Measurements from ENCODE around the gene PSMA7.

Gene PSMA7

DNA sequence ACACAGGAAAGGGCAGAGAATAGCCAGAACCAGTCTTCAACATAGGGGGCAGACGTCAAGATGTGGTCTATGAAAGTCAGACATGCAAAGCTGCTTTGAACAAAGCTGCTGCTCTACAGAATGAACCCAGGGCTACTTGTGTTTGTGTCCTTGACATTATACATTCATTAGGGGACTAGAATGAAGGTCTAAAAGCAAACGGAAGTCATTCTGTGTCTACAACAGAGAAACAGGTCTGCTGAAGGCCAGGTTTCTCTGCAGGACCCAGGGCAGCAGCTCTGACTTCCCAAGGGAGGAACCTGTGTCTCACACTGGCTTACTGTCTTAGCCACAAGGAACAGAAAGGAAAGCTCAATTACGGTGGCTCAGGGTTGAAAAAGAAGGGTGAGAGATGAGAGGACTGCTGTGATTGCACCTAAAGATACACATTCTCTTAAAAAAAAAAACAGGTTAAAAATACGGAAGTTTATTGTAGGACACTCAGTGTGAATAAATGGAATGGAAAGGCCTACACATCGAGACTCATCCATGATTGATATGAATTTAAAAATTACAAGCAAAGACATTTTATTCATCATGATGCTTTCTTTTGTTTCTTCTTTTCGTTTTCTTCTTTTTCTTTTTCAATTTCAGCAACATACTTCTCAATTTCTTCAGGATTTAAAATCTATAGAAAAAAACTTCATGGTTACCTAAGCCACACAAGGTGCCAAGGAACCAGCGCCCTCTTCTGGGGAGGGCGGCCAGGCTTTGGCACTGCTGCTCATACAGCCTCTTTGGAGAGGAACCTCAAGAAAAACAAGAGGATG lies 6.7 kb downstream of the PSMA7 start:
- DNase-seq (ENCODE audit: low read depth): no peak

DNA sequence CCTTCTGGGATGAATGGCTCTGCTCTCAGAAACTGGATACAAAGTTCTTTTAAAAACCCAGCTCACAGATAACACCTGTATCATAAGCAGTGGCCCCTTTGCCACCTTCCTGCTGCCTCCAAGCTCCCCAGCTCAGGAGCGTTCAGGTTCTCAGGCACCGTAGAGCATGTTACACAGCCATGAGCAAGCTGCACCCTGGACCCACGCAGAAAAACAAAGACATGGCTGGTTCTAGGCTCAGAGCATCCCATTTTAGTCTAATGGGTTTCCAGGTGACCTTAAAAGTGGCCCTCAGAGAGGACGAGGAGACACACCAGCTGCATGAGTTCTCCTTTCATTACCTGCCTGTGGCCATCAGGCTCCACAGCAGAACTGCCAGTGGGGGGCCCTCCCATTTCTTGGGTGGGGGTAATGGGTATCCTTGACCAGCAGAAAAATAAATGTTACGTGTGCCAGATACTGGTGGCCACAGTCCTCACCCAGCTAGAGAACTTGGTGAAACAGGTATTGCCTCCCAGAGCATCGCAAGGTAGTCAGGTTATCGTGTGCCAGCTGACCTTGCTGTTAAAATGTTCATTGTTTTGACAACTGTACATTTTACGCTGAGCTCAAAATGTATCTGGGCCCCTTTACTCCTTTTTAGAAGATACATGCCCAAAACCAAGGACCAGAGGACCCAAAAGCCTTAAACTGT lies 7.5 kb downstream of the PSMA7 start:
- no peak for DNase-seq (ENCODE audit: low read depth)

DNA sequence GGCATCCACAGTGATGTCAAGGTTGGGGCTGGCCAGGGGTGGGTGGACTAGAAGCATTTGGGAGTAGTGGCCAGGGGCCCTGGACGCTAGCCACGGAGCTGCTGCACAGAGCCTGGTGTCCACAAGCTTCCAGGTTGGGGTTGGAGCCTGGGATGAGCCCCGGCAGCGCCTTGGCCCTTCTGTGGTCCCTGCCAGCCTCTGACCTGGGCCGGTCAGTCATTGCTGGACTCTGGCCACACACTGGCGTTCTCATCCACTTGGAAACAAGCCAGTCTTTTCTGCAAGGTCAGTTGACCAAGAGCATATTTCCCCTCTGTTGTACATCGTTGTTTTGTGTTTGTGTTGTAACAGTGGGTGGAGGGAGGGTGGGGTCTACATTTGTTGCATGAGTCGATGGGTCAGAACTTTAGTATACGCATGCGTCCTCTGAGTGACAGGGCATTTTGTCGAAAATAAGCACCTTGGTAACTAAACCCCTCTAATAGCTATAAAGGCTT lies 8.4 kb downstream of the PSMA7 start:
- no peak for DNase-seq (ENCODE audit: low read depth)

DNA sequence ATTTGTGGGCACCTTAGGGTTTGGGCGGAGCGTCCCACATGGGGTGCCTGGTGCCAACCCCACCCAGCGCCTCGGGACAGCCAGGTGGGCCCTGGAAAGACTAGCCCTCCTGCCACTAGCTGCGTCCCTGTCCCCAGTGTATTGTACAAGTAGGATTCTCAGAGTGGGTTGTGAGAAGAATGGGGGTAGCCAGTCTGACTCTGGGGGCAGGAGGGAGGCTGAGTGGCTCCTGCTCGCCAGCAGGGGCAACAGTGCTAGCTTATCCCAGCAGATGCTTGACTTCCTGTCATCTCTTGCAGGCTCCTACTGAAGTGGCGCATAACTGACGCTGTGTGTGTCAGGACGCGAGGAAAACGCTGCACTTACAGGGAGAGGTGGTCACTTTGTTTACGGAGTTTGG lies 9.3 kb downstream of the PSMA7 start:
- no peak for DNase-seq (ENCODE audit: low read depth)

DNA sequence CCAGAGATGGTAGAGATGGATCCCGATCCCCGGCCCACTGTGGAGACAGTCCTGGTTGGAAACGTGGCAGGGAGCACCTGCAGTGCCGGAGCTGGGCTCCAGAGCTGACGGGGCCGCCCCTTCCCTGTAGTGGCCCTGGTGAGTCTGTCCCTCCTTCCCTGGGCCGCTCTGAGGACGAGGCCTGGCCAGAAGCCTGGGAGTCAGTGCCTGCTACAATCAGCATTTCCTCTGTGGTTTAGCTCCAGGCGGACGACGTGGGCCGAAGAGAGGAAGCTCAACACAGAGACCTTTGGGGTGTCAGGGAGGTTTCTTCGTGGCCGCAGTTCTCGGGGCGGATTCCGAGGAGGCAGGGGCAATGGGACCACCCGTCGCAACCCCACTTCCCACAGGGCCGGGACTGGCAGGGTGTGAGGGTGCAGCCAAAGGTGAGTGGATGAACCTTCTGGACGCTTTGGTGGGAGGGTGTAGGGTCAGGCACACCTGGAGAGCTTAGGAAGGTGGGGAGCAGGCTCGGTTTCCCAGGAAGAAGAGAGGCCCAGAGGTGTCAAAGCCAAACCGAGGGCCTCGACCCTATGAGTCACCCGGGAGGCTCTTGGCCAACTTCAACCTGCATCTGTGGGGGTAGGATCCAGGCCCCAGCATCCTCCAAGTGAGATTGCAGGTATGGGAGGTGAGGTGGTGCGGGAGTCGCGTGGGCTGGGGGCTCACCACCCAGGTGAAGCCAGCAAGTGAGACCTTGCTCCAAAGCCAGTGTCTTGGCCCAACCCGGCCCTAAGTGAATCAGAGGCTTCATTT lies 9.9 kb downstream of the PSMA7 start:
- DNase-seq (ENCODE audit: low read depth): no peak

DNA sequence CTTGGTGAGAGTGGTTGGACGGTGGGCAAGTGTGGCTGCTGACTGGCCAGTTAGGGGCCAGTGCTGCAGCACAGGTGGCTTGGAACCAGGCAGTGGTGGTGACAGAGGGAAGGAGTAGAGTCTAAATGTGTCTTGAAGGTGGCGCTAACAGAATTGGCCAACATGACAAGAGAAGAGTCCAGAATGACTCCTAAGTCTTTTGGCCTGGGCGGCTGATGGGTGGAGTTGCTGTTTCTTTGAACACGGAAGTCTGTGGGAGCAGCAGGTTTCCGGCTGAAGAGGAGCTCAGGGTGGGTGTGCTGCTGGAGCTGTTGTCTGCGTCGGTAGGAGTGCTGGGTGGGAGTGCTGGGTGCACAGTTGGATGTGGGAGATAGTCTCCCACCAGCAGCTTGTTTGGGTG lies 10.8 kb downstream of the PSMA7 start:
- DNase-seq (ENCODE audit: low read depth): no peak

DNA sequence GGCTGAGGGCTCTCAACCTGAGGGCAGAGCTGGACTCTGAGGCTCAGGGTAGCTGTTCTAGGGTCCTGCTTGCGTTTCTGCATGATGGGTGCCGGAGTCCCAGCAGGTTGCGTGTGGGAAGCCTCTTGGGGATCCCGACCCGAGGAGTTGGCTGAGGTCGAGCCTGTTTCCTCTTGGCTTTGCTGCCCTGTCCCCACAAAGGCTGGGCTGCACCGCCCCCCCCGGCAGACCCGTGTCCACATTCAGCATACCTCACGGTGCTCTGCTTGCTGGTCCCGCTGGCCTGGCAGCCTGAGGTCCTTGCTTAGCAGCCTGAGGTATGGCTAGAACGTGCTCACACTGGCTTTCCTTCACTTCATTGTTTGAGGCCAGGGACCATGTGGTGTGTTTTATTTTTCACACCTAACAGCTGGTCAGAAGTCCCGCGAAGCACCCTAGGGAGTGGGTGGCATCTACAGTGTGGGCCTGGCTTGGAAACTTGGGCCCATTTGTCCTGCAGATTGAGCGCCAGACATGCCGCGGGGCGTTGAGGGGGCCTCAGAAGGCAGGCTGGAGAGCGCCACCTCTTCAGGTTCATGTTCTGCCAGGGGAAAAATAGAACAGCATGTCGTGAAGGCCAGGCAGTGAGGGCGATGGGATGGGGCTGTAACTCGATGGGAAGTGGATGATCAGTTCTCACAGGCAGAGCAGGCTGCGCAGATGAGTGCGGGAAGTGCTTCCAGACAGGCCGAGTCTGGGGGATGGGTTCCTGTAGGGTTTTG lies 11.5 kb downstream of the PSMA7 start:
- no peak for DNase-seq (ENCODE audit: low read depth)

DNA sequence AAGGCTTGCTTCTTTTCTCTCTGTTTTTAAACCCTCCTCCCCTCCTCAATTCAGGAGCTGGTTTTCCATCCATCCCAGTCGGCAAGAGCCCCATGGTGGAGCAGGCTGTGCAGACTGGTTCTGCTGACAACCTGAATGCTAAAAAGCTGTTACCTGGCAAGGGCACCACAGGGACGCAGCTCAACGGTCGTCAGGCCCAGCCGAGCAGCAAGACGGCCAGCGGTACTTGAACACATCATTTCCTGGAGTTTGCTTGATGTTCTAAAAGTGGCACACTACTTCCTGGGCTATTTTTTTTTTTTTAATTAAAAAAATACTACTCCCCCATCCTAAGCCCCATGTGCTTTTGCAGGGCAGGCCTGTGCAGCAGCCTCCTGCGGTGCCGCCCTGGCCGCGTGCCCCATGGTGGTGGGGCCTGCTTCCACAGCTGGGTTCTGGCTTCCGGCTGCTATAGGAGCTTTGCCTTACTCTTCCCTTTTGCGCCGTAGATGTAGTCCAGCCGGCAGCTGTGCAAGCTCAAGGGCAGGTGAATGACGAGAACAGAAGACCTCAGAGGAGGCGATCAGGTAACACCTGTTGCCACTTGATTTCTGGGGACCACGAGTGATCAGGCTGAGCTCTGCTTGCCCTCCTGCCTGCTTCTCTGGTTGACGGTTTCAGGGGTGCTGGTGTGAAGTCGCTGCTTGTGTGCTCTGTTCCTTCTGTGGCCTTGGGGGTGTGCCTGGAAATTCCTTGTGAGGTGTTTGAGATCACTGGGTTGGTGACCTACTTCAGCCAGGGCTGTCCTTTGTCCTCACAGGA lies 13.3 kb downstream of the PSMA7 start:
- DNase-seq (ENCODE audit: low read depth): no peak

DNA sequence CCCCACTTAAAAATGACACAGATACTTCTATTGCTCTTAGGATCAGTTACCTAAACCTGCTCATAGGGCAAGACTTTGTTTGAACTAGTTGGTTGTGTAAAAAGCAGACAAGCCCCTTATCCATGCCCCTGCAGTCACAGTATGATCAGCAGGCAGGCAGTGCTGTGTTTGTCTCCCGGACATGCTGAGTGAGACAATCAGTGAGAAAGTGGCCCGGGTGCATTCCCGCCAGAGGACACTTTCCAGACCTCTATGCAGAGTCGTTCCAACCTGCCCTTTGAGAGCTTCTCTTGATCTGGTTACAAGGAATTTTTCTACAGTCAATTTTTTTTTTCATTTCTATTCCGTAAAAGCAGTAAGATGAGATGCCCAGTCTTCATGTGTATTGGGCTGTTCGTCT lies 14.7 kb downstream of the PSMA7 start:
- DNase-seq (ENCODE audit: low read depth): no peak

DNA sequence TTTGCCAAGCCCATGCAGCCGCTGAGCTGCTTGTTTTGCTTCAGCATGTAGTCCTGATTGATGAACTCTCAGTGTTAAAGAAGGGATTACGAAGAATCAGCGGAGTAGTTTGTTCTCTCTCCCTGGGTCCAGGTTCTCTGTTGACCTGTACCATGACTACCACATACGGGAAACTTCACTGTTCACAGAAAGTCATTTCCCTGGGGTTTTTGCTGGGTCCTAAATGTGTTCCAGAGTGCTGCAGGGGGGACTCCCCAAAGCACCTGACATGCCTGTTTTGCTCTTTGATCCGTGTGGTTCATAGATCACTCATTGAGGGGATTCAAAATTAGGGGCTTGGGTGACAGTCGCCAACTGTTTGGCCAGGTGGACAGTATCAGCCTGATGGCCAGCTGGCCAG lies 15.4 kb downstream of the PSMA7 start:
- no peak for DNase-seq (ENCODE audit: low read depth)

DNA sequence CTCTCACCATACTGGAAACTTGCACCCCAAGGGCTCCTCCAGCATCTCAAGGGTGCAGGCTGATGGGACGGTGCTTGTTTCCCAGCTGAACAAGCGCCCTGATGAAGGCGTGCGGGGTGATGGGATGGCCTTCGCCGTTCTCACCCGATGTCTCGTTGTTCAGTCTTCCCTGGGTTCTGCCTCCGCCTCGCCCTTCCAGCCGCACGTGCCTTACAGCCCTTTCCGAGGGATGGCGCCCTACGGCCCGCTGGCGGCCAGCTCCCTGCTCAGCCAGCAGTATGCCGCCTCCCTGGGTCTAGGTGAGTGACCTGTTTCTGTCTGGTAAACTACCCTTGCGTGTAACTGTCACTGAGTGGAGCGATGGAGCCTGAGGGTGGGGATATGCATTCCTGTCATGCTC lies 17.1 kb downstream of the PSMA7 start:
- no peak for DNase-seq (ENCODE audit: low read depth)

DNA sequence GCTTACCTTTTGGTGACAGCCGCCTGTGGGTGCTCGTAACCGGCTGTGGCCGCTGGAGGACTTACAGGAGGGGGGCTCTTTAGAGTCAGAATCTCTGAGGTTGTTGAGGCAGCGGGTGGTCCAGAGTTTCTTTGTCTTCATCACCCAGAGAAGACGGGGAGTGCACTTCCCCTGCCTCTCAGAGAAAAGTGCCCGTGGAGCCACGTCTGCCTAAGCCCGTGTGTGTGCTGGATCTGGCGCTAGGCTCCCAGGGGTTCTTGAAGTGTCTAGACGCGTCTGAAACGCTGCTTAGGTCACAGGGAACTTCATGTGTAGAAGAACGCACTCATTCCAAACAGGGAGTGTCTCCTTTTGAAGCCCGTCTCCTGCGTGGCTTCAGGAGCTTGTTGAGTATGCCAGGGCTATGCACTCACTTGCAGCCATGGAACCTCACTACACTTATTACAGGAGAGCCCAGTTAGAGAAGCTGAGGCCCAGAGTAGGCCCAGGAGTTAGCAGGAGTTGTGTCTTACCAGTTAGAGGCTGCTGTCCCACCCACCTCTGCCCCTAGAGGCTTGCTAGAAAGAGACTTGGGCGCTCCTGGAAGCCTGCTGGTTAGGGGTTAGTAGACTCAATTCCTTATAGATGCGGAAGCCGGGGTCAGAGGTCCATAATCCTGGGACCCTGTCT lies 19.6 kb downstream of the PSMA7 start:
- DNase-seq (ENCODE audit: low read depth): no peak

DNA sequence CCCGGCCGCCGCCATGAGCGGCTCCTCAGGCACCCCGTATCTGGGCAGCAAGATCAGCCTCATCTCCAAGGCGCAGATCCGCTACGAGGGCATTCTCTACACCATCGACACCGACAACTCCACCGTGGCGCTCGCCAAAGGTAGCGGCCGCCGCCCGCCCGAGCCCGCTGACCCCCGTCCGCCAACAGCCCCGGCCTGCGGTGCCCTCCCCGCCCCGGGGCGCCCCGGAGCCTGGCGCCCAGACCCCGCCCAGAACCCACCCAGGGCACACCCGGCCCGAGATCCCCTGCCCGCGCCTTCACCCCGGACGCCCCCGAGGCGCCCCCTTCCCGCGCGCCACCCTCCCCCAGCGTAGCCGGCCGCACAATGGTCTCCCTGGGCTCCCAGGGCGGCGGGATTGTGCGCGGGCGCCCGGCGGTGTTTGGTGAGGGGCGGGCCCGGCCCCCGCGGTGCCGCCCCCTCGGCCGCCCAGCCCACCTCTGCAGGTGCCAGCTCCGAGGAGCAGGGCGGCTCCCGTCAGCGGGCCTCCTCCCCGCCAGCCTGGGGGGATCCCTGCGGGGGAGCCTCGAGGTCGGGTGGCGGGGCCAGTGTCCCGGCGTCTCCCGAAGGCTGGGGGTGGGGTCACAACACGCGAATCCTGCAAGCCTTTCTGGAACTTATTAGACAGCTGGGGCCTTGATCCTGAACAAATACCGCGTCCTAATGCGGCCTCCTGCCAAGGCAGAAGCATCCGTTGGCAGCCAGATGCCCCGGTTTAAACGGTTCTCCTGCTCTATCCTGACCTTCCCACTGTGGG lies 20.3 kb downstream of the PSMA7 start:
- DNase-seq (ENCODE audit: low read depth): no peak

DNA sequence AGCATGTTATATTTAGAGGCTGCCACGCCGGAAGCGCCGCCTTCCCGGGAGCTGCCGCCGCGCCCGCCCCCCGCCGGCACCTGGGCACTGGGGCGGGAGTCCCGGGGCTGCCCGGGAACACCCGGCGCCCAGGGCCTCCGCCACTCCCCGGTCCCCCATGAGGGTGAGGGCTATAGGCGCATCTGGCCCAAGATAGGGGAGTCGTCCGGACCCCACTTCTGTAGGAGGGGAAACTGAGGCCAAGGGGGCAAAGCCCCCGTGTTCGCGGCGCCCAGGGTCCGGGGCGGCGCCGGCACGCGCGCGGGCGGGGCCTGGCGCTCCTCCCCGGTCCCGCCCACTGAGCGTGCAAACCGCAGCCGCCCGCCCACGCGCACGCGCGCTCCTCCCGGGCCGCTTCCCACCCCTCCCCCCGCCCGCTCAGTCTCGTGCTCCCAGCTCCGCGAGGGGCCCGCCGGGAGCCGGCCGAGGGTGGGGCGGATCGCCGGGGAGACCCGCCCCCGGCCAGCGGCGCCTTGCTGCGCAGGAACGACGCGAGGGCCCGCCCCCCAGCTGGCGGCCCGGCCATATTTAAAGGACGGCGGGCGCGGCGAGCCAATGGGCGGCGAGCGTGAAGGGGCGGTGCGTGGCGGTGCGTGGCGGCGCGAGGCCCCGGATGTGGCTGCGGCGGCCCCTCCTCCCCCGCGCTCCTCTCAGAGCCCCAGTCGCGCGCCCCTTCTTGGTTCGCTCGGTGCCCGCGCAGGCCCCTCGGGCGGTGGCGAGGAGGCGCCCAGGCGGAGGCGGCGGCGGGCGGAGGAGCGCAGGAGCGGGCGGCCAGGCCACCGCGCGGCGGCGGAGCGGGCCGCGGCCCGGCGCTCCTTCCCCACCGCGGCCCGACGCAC lies 21.2 kb downstream of the PSMA7 start, which contains the start of gene LSM14B:
TSS of gene LSM14B (plus strand) at position 700 of the 878 bp plus-strand sequence. CDS start 192 bp downstream, outside the sequence.
- peak; percentile 90 for DNase-seq (ENCODE audit: low read depth)

DNA sequence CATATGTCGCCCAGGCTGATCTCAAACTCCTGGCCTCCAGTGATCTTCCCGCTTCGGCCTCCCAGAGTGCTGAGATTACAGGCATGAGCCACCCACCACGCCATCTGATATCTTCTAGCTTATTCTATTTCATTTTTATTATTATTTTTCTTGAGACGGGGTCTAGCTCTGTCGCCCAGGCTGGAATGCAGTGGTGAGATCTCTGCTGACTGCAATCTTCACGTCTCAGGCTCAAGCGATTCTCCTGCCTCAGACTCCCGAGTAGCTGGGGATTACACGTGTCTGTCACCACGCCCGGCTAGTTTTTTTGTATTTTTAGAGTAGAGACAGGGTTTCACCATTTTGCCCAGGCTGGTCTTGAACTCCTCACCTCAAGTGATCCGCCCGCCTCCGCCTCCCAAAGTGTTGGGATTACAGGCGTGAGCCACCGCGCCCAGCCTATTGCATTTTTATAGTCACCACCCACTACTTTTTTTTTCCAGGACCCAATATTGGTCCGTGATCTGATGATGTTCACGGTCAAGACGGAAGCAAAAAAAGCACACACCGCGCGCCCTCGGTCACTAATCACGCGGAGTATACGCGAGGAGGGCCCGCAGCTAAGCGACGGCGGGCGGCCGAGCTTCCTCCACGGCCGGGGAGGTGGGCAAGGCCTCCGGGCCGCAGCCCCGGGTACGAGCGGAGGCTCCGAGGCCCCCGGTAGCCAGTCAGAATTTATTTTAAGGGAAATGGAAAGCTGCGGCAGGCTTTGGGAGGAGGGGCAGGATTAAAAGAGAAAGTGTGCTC lies 22.0 kb downstream of the PSMA7 start:
- DNase-seq (ENCODE audit: low read depth): no peak

DNA sequence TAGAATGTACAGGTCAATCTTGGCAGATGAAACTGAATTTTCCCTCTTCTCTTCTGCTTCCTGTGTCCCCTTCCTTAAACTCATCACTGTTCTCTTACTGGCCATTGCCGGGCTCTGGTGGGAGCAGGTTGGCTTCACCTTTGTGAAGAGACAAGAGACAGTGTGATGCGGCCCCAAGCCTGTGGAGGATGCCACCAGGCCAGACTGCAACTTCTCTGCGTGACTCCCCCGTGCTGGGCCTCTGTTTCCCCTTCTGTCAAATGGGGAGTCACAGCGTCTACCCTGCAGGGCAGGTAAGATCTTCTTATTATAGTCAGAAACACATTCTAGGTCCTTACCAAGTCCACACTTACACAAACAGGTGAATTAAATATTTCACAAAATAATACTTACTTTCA lies 22.8 kb downstream of the PSMA7 start:
- DNase-seq (ENCODE audit: low read depth): no peak

DNA sequence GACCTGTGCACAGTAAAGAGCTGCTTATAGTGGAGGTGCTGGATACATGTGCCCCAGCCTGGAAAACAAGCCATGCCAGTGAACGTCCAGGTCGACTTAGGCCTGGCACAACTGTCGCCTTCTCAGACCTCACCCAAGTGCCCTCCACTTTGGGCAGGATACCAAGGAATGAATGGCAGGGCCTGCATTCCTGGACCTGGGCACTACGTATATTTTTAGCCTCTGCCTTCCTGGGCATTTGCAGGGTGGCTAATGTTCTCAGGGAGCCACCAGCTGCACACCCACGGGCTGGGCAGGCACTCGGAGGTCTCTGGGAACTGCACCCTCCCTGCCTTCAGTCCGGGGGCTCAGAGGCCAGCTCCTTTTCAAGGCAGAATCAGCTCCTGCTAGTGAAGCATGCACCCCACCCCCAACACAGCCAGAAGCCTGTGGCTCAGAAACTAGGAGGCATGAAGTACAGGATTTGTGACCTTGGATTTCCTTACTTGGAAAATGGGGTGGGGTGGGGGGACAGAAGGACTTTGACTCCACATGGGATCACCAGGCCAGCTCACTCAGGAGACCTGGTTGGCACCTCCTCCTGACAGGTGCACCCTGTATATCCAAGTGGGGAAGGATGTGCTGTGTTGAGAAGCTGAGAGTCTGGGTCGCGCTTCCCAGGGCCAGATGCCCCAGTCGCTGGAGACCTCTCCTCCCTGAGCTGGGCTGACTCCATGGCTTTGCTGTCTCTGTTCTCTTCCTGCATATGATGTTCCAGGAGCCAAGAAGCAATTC lies 23.4 kb downstream of the PSMA7 start:
- DNase-seq (ENCODE audit: low read depth): no peak
